GM19238 (cell line): ENCODE data around the gene CISD2.
A peak's percentile ranks its signal among the peaks of the same experiment; 100 is the strongest.
"Not testable (repeated sequence)": the region's sequence is repeated elsewhere in the genome, so short reads cannot be mapped to it uniquely, and the experiment has no call there.

ENCODE experiments used
- DNase-seq: peaks from one replicate; pipeline ENCODE4 v3.0.0; 2011; ENCODE audit warnings: low spot score; ENCODE audit not compliant: insufficient read length

CISD2 gene

GRCh38 chr4:102849579-102850104, 19.1 kb upstream of the CISD2 start:
- DNase-seq: no peak

- DNase-seq: no peak
Observed at GRCh38 chr4:102850370-102850769, 18.4 kb upstream of the CISD2 start.

GRCh38 chr4:102858828-102859464, 9.8 kb upstream of the CISD2 start:
- DNase-seq: no peak

GRCh38 chr4:102860611-102861324, 8.0 kb upstream of the CISD2 start:
- no peak for DNase-seq

- DNase-seq: no peak
Observed at GRCh38 chr4:102862016-102862415, 6.8 kb upstream of the CISD2 start.

GRCh38 chr4:102862747-102863146, 6.0 kb upstream of the CISD2 start:
- no peak for DNase-seq

- not testable (repeated sequence) for DNase-seq
Observed at GRCh38 chr4:102865327-102865726, 3.5 kb upstream of the CISD2 start.

- DNase-seq: no peak
Observed at GRCh38 chr4:102867278-102868152, 1.3 kb upstream of the CISD2 start.

GRCh38 chr4:102868153-102868780, 525 bp upstream of the CISD2 start:
- DNase-seq: no peak

GRCh38 chr4:102869569-102870197, 891 bp downstream of the CISD2 start:
- no peak for DNase-seq

GRCh38 chr4:102871772-102872171, 3.0 kb downstream of the CISD2 start:
- no peak for DNase-seq

GRCh38 chr4:102877477-102878106, 8.8 kb downstream of the CISD2 start:
- DNase-seq: not testable (repeated sequence)

- not testable (repeated sequence) for DNase-seq
Observed at GRCh38 chr4:102878349-102878748, 9.6 kb downstream of the CISD2 start.

- no peak for DNase-seq
Observed at GRCh38 chr4:102878901-102879300, 10.1 kb downstream of the CISD2 start.

GRCh38 chr4:102881343-102881742, 12.6 kb downstream of the CISD2 start:
- DNase-seq: no peak

GRCh38 chr4:102883278-102883677, 14.5 kb downstream of the CISD2 start:
- no peak for DNase-seq

GRCh38 chr4:102888570-102888969, 19.8 kb downstream of the CISD2 start:
- not testable (repeated sequence) for DNase-seq

GRCh38 chr4:102889866-102890265, 21.1 kb downstream of the CISD2 start:
- DNase-seq: not testable (repeated sequence)

- peak; percentile 7 for DNase-seq
Observed at GRCh38 chr4:102896547-102896946, 27.8 kb downstream of the CISD2 start.

GRCh38 chr4:102897610-102898009, 28.8 kb downstream of the CISD2 start:
- DNase-seq: not testable (repeated sequence)
